ENCODE data around the gene KIAA1958. TPM values are rescaled to one million over a fixed set of nuclear protein-coding genes. Genes with fewer than 3 reads are reported as not detected.

The KIAA1958 gene
- total and polyA plus RNA-seq, 4 donors: 0.99 to 7.1 (median 3.3) TPM

DNA sequence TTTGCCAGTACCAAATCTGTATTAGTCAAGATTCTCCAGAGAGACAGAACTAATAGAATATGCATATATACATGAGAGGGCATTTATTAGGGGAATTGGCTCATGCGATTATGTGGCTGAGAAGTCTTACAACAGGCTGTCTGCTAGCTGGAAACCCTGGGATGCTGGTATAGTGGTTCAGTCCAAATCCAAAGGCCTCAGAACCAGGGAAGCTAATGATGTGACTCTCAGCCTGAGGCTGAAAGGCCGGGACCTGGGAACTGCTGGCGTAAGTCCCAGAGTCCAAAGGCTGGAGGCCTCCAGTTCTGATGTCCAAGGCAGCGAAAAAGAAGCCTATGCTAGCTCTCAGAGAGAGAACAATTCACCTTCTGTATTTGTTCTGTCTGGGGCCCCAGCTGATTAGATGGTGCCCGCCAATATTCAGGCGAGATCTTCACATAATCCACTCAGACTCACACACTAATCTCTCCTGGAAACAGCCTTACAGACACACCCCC is 84.1 kb downstream of the KIAA1958 start:
- peak; percentile 58 for DNase-seq (ENCODE audit: low spot score)

More for the DNA sequence above, 84.1 kb downstream of the KIAA1958 start:
- TF ChIP-seq RXRA (IDR thresholded peaks at IDR 0.05) (peak; percentile 54 to 81), MAX (IDR thresholded peaks at IDR 0.05) (peak; percentile 40), FOXA2 (IDR thresholded peaks at IDR 0.05) (no peak), EGR1 (IDR thresholded peaks at IDR 0.05; ENCODE audit: low read depth in 2 of 2) (no peak), JUND (IDR thresholded peaks at IDR 0.05) (peak; percentile 28 to 75), REST (IDR thresholded peaks at IDR 0.05) (no peak), YY1 (IDR thresholded peaks at IDR 0.05) (peak; percentile 28), TAF1 (conservative IDR thresholded peaks at IDR 0.05) (no peak), FOXA1 (IDR thresholded peaks at IDR 0.05) (no peak), ATF3 (IDR thresholded peaks at IDR 0.05) (peak; percentile 11), NR2F2 (IDR thresholded peaks at IDR 0.05) (peak; percentile 92), HNF4A (conservative IDR thresholded peaks at IDR 0.05) (peak; percentile 93 to 98), CTCF (IDR thresholded peaks at IDR 0.05; ENCODE audit: low read depth, low read length, missing input control) (no peak), HNF4G (IDR thresholded peaks at IDR 0.05) (peak; percentile 97), RAD21 (IDR thresholded peaks at IDR 0.05) (peak; percentile 49 to 68), GABPA (IDR thresholded peaks at IDR 0.05 in 1 of 2, conservative IDR thresholded peaks at IDR 0.05 in 1 of 2) (no peak), SP1 (IDR thresholded peaks at IDR 0.05) (peak; percentile 57)
- TF ChIP-seq, protein P1, sequence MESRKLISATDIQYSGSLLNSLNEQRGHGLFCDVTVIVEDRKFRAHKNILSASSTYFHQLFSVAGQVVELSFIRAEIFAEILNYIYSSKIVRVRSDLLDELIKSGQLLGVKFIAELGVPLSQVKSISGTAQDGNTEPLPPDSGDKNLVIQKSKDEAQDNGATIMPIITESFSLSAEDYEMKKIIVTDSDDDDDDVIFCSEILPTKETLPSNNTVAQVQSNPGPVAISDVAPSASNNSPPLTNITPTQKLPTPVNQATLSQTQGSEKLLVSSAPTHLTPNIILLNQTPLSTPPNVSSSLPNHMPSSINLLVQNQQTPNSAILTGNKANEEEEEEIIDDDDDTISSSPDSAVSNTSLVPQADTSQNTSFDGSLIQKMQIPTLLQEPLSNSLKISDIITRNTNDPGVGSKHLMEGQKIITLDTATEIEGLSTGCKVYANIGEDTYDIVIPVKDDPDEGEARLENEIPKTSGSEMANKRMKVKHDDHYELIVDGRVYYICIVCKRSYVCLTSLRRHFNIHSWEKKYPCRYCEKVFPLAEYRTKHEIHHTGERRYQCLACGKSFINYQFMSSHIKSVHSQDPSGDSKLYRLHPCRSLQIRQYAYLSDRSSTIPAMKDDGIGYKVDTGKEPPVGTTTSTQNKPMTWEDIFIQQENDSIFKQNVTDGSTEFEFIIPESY (IDR thresholded peaks at IDR 0.05): no peak
- Histone ChIP-seq H3K4me3 (ENCODE audit: low read depth in 1 of 3, low read length in 3 of 3) (no peak overlapping the region), H3K27me3 (ENCODE audit: control insufficient read depth in 4 of 4, insufficient read depth in 4 of 4, low read length in 3 of 4) (no peaks in the 10 kb centered on the region), H3K9ac (ENCODE audit: low read depth in 1 of 2, low read length in 2 of 2) (no peak overlapping the region), H3K27ac (ENCODE audit: low read depth in 1 of 2, low read length in 2 of 2) (no peak overlapping the region), H3K4me1 (ENCODE audit: control insufficient read depth in 4 of 4, insufficient read depth in 4 of 4, low read length in 3 of 4) (peaks cover 0 to 20% (median 11%) of the 10 kb centered on the region in 4 donors), H3K36me3 (ENCODE audit: control insufficient read depth in 4 of 4, insufficient read depth in 3 of 4, low read depth in 1 of 4, low read length in 3 of 4) (peaks cover 0 to 10% (median 3%) of the 10 kb centered on the region in 4 donors), H3K9me3 (ENCODE audit: control insufficient read depth in 4 of 4, low read length in 3 of 4) (no peaks in the 10 kb centered on the region)
- WGBS: 27% methylated on average over 6 of the region's 6 CpGs

Data from liver (tissue), 9 donors.